DMS 273 treated with DMSO at 0.1 percent for 48 hours (cell line): Measurements from ENCODE around the gene KDM2A.

Source experiments
- DNase-seq: peaks from one replicate; lab custom pipeline; 2025; lab: John Stamatoyannopoulos, UW

The KDM2A gene

DNA sequence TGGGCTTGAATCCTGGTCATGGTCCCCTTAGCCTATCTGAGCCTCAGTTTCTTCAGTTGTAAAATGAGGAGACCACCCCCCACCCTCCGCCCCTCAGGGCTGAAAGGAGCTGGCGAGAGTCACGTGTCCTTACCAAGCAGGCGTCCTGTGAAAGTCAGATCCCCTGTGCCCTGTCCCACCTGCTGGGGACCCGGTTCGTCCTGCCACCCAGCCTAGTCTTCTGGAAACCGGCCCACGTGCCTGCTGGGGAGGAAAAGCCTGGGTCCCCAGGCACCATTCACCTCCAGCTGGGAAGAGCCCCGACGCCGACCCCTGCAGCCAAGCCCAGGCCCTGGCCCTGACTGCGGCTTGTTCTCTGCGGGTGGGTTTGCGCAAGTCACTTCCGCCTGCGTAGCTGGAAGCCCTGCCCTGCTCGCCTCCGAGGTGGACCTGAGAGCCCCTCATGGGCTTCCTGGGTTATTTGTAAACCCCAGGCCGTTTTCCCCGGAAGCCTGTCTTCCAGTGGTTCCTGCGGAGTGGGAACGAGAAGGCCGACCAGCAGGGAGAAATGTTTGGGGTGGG is 183.6 kb downstream of the KDM2A start:
- DNase-seq = no peak

DNA sequence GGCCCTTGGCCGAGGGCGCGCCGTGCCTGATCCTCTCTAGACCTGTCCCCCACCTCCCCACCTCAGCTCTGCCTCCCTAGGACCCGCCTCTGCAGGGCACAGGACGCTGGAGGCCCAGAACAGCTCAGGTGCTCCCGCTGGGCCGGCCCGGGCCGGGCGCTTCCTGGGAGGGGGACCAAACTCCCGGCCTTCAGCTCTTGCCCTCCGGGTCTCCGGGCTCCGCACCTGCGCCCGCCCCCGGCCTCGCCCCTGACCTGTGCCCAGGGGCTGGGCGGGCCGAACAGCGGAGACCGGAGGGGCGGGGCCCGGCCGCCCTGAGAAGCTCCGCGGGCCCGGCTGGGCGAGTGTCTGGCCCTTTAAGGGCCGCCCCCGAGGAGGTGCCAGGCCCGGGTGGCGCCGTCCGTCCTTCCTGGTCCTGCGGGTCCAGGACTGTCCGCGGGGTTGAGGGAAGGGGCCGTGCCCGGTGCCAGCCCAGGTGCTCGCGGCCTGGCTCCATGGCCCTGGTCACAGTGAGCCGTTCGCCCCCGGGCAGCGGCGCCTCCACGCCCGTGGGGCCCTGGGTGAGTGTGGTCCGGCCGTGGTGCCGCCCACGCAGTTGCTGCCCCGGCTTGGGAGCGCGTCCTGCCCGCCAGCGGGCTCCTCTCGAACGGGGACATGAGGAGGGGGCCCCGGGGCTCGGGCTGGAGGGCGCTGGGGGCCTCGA is 184.2 kb downstream of the KDM2A start, which contains the start of gene SSH3:
Gene SSH3, plus strand, starts transcription at position 399 of the 703 bp plus-strand sequence. Its CDS starts 96 bp downstream, at position 495.
- DNase-seq = no peak

DNA sequence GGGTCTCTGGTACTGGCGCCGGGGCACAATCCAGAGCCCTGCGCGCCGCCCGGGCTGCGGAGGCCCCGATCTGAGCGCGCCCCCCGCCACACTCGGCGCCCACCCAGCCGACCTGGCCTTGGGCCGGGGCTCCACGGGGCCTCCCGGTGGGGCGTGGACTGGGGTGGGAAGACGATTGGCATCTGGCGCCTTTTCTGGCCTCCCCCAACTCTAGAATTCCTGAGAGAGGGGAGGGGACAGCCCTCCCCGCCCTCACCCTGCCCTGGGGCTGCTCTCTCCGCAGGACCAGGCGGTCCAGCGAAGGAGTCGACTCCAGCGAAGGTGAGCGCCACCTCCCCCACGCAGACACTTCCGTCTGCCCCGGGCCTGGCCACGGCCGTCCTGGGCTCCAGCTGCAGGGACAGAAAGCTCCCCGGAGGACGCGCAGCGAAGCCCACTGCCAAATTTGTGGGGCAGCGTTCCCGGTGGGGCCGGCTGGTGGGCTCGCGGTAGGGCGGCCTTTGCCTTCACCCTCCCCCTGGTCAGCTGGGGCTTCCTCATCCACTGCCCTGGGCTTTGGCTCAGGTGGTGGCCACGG is 184.9 kb downstream of the KDM2A start:
- DNase-seq = no peak

DNA sequence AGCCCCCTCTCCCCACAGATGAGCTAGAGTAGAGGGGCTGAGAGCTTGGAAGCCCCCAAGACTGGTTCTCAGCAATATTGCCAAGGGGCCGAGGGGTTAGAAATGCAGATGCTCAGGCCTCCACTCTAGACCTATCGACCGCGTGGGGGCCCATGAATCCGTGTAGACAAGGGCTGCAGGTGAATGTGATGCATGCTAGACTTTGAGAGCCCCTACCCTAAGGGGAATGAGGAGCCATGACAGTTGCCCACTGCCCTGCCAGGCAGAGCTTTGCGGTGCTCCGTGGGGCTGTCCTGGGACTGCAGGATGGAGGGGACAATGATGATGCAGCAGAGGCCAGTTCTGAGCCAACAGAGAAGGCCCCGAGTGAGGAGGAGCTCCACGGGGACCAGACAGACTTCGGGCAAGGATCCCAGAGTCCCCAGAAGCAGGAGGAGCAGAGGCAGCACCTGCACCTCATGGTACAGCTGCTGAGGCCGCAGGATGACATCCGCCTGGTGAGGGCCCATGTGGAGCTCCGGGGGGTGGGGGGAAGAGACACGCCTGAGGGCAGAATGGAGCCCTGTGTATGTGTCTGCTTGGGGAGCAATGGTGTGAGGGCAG is 185.5 kb downstream of the KDM2A start:
- DNase-seq = no peak

DNA sequence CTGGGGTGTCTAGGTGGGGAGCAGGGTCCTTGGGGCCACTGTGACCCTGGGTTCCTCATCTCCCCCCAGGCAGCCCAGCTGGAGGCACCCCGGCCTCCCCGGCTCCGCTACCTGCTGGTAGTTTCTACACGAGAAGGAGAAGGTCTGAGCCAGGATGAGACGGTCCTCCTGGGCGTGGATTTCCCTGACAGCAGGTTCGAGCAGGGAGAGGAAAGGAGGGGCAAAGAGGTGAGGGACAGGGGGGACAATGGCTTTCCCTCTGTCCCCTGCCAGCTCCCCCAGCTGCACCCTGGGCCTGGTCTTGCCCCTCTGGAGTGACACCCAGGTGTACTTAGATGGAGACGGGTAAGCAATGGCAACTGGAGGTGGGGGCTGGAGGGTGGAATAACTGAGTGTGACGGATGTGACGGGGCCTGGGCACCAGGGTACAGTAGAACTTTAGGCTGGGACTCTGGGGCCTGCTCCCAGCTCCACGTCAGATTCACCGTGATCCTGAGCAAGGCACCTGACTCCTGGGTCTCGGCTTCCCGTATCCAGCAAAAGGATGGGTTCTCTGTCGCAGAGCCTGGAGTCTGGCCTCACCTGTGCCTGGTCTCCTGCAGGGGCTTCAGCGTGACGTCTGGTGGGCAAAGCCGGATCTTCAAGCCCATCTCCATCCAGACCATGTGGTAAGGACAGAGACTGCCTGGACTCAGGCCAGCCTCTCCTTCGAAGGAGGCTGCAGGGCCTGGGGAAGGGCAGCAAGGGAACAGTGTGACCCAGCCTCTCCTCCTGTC is 187.9 kb downstream of the KDM2A start:
- DNase-seq = no peak

DNA sequence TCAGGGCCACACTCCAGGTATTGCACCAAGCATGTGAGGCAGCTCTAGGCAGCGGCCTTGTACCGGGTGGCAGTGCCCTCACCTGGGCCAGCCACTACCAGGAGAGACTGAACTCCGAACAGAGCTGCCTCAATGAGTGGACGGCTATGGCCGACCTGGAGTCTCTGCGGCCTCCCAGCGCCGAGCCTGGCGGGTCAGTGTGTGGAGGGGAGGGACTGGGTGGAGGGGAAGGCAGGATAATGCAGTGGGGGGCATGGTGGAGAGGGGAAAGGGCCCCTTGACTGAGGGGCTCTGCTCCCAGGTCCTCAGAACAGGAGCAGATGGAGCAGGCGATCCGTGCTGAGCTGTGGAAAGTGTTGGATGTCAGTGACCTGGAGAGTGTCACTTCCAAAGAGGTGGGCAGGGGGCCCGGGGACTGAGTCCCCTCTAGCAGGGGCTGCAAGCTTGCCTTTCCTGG is 188.5 kb downstream of the KDM2A start:
- no peak for DNase-seq
